Fibroblast of lung (primary cell): ENCODE results near the gene CES5A. TPM values are rescaled to one million over a fixed set of nuclear protein-coding genes. Genes with fewer than 3 reads are reported as not detected.

Source experiments
- DNase-seq, 2 donors: peaks; one replicate each; pipeline versions ENCODE4 v3.0.0 to v3.0.0-alpha.2; 2010; ENCODE audit warnings: low read depth in 2 of 2
- H2AFZ ChIP-seq: 2 replicates; pipeline ENCODE4 v1.5.1; 2012; ENCODE audit warnings: low read length, control low read depth, inconsistent platforms
- H3K27ac ChIP-seq: 2 replicates; pipeline ENCODE4 v1.5.1; 2011; ENCODE audit warnings: low read length, control low read depth; ENCODE audit not compliant: insufficient read depth
- H3K27me3 ChIP-seq: 2 replicates; pipeline ENCODE4 v1.5.1; 2011; ENCODE audit warnings: mild to moderate bottlenecking, low read length; ENCODE audit not compliant: control insufficient read depth, insufficient read depth
- H3K36me3 ChIP-seq: 2 replicates; pipeline ENCODE4 v1.5.1; 2011; ENCODE audit warnings: low read length; ENCODE audit not compliant: control insufficient read depth, insufficient read depth
- H3K4me1 ChIP-seq: 2 replicates; pipeline ENCODE4 v1.5.1; 2011; ENCODE audit warnings: low read length; ENCODE audit not compliant: control insufficient read depth, insufficient read depth; ENCODE audit errors: extremely low read depth
- H3K4me2 ChIP-seq: 2 replicates; pipeline ENCODE4 v1.5.1; 2011; ENCODE audit warnings: low read length, control low read depth; ENCODE audit not compliant: insufficient read depth; ENCODE audit errors: extremely low read depth
- H3K4me3 ChIP-seq, 4 experiments: fragments of 200-600 bp in 1 of 4; sonication (generic) in 1 of 4; replicated peaks in 1 of 4; 2 replicates each; pipeline ENCODE4 v1.5.1; 2011 to 2016; ENCODE audit warnings: low read length in 4 of 4, low read depth in 3 of 4, mild to moderate bottlenecking in 3 of 4, control low read depth in 2 of 4, inconsistent platforms in 1 of 4, mixed read lengths in 1 of 4; ENCODE audit not compliant: insufficient read depth in 1 of 4; ENCODE audit errors: control extremely low read depth in 1 of 4
- H3K79me2 ChIP-seq: 2 replicates; pipeline ENCODE4 v1.5.1; 2012; ENCODE audit warnings: mild to moderate bottlenecking, low read length, inconsistent platforms; ENCODE audit not compliant: control insufficient read depth, insufficient read depth
- H3K9ac ChIP-seq: 2 replicates; pipeline ENCODE4 v1.5.1; 2011; ENCODE audit warnings: mild to moderate bottlenecking, low read length, control low read depth; ENCODE audit not compliant: insufficient read depth
- H3K9me3 ChIP-seq: 2 replicates; pipeline ENCODE4 v1.5.1; 2012; ENCODE audit warnings: low read depth, low read length; ENCODE audit not compliant: control insufficient read depth, insufficient read depth
- H4K20me1 ChIP-seq: 2 replicates; pipeline ENCODE4 v1.5.1; 2011; ENCODE audit warnings: low read length; ENCODE audit not compliant: control insufficient read depth, insufficient read depth; ENCODE audit errors: extremely low read depth
- EZH2 ChIP-seq: IDR thresholded peaks from 2 replicates; pipeline ENCODE4 v1.5.1; 2012; ENCODE audit warnings: low read length, control low read depth, mild to moderate bottlenecking; ENCODE audit errors: missing control alignments
- polyA minus RNA-seq: library from RNA; depleted of rRNA, polyadenylated mRNA; stranded (reverse); fragments of >200 nt; gene quantifications from 2 replicates; pipeline ENCODE4 v1.2.3, GENCODE V29; 2011; ENCODE audit warnings: low replicate concordance
- polyA plus RNA-seq, 2 donors: library from polyadenylated mRNA; depleted of rRNA in 1 of 2; stranded (reverse) in 1 of 2; unstranded in 1 of 2; fragments of >200 nt; gene quantifications; 2 replicates each; pipeline ENCODE4 v1.2.1, GENCODE V29; 2011 to 2012; ENCODE audit warnings: missing spikeins in 1 of 2
- total RNA-seq: library from RNA; depleted of rRNA; stranded (reverse); fragments of >200 nt; gene quantifications from 2 replicates; pipeline ENCODE4 v1.2.1, GENCODE V29; 2014
- TF ChIP-seq, protein P1 (sequence below), 2 donors: IDR thresholded peaks in 1 of 2; conservative IDR thresholded peaks in 1 of 2; 1 replicate in 1 of 2; 2 replicates in 1 of 2; pipeline ENCODE4 v1.5.1; 2011 to 2012; ENCODE audit warnings: low read length in 2 of 2, control low read depth in 1 of 2, inconsistent platforms in 1 of 2, low read depth in 1 of 2, mild to moderate bottlenecking in 1 of 2

CES5A gene
- total RNA-seq (not detected in 2 replicates), polyA plus RNA-seq (not detected in 2 replicates), polyA minus RNA-seq (not detected in 2 replicates)
- polyA plus RNA-seq (2012) = not detected in 2 replicates

GRCh38 chr16:55875273-55875672 lies at the start of gene CES5A:
CES5A (minus strand) TSS chr16:55875373; CDS start chr16:55875221, 152 bp downstream.
- Histone ChIP-seq H3K9ac (no peak within 1 kb of the TSS), H3K27ac (no peak within 1 kb of the TSS), H3K4me3 (no peak within 1 kb of the TSS), H3K27me3 (no peaks in the 10 kb centered on the region), H4K20me1 (no peaks in the 10 kb centered on the region), H3K36me3 (no peaks in the 10 kb centered on the region), H3K9me3 (no peaks in the 10 kb centered on the region), H3K4me2 (no peak within 1 kb of the TSS), H3K4me1 (no peaks in the 10 kb centered on the region), H3K79me2 (no peaks in the 10 kb centered on the region), H2AFZ (no peak within 1 kb of the TSS)
- TF ChIP-seq, protein P1, sequence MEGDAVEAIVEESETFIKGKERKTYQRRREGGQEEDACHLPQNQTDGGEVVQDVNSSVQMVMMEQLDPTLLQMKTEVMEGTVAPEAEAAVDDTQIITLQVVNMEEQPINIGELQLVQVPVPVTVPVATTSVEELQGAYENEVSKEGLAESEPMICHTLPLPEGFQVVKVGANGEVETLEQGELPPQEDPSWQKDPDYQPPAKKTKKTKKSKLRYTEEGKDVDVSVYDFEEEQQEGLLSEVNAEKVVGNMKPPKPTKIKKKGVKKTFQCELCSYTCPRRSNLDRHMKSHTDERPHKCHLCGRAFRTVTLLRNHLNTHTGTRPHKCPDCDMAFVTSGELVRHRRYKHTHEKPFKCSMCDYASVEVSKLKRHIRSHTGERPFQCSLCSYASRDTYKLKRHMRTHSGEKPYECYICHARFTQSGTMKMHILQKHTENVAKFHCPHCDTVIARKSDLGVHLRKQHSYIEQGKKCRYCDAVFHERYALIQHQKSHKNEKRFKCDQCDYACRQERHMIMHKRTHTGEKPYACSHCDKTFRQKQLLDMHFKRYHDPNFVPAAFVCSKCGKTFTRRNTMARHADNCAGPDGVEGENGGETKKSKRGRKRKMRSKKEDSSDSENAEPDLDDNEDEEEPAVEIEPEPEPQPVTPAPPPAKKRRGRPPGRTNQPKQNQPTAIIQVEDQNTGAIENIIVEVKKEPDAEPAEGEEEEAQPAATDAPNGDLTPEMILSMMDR (conservative IDR thresholded peaks at IDR 0.05 in 1 of 2, IDR thresholded peaks at IDR 0.05 in 1 of 2; ENCODE audit: low read depth in 1 of 2, low read length in 2 of 2) = no peak
- no peak for TF ChIP-seq EZH2
- no peak for DNase-seq

DNA sequence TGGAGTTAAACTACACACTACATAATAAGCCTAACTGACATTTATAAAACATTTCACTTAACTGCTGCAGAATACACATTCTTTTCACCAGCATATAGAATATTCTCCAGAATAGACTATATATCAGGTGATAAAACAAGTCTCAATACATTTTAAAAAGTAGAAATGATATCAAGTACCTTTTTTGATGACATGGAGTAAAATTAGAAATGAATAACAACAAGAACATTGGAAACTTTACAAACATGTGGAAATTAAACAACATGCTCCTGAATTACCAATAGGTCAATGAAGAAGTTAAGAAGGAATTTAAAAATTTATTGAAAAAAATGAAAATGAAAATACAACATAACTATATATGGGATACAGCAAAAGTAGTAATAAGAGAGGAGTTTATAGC lies 47.5 kb upstream of the CES5A start:
- TF ChIP-seq, protein P1 (conservative IDR thresholded peaks at IDR 0.05 in 1 of 2, IDR thresholded peaks at IDR 0.05 in 1 of 2; ENCODE audit: low read depth in 1 of 2, low read length in 2 of 2) = no peak
- no peaks in the 10 kb centered on the region for H3K36me3 ChIP-seq
- H2AFZ ChIP-seq = no peak overlapping the region
- no peaks in the 10 kb centered on the region for H4K20me1 ChIP-seq
- H3K9me3 ChIP-seq = no peaks in the 10 kb centered on the region
- no peak overlapping the region for H3K27ac ChIP-seq
- H3K4me1 ChIP-seq = no peaks in the 10 kb centered on the region
- no peak overlapping the region for H3K4me3 ChIP-seq
- no peak for DNase-seq
- no peaks in the 10 kb centered on the region for H3K27me3 ChIP-seq
- H3K4me2 ChIP-seq = no peak overlapping the region
- H3K9ac ChIP-seq = no peak overlapping the region
- no peaks in the 10 kb centered on the region for H3K79me2 ChIP-seq

DNA sequence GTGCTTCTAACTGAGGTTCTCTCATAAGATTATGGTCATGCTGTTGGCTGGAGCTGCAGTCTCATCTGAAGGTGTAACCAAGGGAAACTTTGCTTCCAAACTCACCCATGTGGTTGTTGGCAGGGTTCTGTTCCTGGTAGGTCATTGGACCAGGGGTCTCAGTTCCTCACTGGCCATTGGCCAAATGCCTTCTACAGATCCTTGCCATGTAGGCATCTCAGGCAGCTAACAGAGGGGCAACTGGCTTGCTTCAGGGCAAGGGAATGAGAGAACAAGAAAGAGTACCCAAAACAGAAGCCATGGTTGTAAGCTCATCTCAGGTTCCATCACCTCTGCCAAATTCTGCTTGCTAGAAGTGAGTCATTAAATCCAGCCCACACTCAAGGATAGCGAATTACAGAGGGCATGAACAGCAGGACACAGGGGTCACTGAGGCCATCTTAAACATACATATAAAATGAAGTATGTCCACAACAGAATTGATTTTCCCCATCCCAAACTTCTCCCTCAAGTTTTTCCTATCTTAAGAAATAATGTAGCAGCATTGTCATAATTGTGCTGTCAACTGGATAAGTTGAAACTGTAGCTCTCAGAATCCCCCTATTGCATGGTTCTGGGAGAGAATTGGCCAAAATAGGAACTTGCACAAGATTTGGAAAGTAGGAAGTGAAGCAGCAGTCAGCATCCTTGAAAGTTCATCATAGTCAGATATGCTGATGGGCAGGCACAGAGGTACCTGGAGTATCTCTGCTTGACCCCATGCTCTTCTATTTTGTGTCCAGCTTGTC lies 42.4 kb upstream of the CES5A start:
- no peaks in the 10 kb centered on the region for H3K9me3 ChIP-seq

More for the DNA sequence above, 42.4 kb upstream of the CES5A start:
- Histone ChIP-seq H3K79me2 (no peaks in the 10 kb centered on the region), H3K27me3 (no peaks in the 10 kb centered on the region), H3K9ac (no peak overlapping the region), H3K27ac (no peak overlapping the region), H3K4me1 (no peaks in the 10 kb centered on the region), H2AFZ (no peak overlapping the region), H3K4me3 (no peak overlapping the region), H4K20me1 (no peaks in the 10 kb centered on the region), H3K4me2 (no peak overlapping the region), H3K36me3 (no peaks in the 10 kb centered on the region)
- DNase-seq = no peak
- TF ChIP-seq, protein P1 (conservative IDR thresholded peaks at IDR 0.05 in 1 of 2, IDR thresholded peaks at IDR 0.05 in 1 of 2; ENCODE audit: low read depth in 1 of 2, low read length in 2 of 2) = no peak
- TF ChIP-seq EZH2 = no peak
